Activated CD4-positive, alpha-beta T cell treated with anti-CD3 and anti-CD28 coated beads, Interleukin-2, Interleukin-6, amounts not matched to agents 100 ng/mL and 50 ng/mL, durations not matched to agents 16 hours and 8 hours (primary cell): ENCODE data around the gene ORAI3.

Experiments used
- DNase-seq: peaks from one replicate; pipeline ENCODE4 v3.0.0-alpha.2; 2020

The ORAI3 gene

DNA sequence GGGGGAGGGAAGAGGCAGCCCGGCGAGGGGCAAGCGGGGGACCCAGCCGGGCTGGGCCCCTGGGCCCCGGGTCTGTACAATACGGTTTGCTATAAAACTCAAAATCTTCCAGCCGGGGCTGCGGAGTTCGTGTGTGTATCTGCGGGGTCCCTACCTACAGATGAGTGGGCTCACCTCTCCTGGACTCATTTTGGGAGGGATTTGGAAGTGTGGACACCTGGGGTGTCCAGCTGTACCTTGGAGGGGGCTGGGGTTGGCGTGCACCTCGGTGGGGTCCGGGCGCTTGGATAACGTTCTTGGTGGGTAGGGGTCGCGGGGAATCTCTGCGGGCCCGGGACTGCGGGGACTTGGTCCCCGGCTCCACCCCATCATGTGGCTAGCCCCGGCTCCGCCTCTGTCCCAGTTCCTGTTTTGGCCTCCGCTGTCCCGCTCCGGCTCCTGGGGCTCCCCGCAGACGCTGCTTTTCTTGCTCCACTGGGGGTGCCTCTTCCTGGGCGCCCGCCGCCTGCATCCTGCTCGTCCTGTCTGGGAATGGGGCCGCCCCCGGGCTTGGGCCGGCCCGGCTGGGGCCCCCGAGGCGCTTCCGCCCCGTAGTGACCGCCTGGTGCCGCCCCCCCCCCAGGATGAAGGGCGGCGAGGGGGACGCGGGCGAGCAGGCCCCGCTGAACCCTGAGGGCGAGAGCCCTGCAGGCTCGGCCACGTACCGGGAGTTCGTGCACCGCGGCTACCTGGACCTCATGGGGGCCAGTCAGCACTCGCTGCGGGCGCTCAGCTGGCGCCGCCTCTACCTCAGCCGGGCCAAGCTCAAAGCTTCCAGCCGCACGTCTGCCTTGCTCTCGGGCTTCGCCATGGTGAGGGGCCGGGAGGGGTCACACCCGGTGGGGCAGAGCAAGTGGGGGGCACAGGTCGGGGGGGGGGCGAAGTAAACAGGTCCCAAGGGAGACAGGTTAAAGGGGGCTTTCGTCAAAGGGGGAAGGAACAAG lies at the start of gene ORAI3:
Gene ORAI3, plus strand, starts transcription at position 402 of the 983 bp plus-strand sequence. Its CDS starts 222 bp downstream, at position 624.
- DNase-seq, result peak; percentile 52

GRCh38 chr16:30899794-30900193 lies 49.1 kb upstream of the ORAI3 start:
- no peak for DNase-seq

GRCh38 chr16:30900588-30900987 lies 48.3 kb upstream of the ORAI3 start:
- no peak for DNase-seq

DNA sequence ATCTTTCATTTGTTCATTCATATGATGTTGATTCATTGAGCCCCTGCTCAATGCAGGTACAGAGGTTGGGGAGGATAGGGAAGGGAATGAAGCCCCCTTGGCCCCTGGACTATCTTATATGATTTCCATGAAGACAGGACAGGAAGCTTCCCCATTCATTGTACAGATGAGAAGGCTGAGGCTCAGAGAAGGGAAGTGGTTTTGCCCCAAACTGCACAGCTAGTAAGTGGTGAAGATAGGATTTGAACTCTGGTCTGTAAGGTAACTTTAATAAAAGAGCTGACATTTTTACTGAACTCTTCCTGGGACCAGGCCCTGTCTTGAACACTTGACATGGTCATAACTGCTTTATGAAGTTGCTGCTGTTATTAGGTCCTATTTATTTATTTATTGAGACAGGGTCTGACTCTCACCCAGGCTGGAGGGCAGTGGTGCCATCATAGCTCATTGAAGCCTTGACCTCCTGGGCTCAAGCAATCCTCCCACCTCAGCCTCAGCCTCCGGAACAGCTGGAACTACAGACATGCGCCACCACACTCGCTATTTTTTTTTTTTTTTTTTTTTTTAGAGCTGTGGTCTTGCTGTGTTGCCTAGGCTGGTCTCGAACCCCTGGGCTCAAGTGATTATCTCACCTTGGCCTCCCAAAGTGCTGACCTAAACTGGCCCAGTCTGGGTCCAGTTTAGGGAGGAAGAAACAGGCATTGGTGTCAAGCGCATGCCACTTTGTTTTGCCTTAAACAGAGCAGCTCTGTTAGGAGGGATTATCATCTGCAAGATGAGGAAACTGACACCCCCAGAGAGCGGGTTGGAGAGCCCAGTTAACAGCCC lies 47.5 kb upstream of the ORAI3 start:
- DNase-seq, result peak; percentile 19

DNA sequence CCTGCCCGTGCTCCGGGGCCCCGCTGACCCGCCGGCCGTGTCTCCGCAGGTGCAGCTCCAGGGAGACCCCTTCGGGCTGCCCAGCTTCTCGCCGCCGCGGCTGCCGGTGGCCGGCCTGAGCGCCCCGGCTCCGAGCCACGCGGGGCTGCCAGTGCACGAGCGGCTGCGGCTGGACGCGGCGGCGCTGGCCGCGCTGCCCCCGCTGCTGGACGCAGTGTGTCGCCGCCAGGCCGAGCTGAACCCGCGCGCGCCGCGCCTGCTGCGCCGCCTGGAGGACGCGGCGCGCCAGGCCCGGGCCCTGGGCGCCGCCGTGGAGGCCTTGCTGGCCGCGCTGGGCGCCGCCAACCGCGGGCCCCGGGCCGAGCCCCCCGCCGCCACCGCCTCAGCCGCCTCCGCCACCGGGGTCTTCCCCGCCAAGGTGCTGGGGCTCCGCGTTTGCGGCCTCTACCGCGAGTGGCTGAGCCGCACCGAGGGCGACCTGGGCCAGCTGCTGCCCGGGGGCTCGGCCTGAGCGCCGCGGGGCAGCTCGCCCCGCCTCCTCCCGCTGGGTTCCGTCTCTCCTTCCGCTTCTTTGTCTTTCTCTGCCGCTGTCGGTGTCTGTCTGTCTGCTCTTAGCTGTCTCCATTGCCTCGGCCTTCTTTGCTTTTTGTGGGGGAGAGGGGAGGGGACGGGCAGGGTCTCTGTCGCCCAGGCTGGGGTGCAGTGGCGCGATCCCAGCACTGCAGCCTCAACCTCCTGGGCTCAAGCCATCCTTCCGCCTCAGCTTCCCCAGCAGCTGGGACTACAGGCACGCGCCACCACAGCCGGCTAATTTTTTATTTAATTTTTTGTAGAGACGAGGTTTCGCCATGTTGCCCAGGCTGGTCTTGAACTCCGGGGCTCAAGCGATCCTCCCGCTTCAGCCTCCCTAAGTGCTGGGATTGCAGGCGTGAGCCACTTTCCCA lies 46.6 kb upstream of the ORAI3 start:
- DNase-seq, result peak; percentile 69

- DNase-seq, result peak; percentile 34
Observed at GRCh38 chr16:30903002-30903401, 45.9 kb upstream of the ORAI3 start.

- DNase-seq, result peak; percentile 28
Observed at GRCh38 chr16:30903596-30903995, 45.3 kb upstream of the ORAI3 start.

DNA sequence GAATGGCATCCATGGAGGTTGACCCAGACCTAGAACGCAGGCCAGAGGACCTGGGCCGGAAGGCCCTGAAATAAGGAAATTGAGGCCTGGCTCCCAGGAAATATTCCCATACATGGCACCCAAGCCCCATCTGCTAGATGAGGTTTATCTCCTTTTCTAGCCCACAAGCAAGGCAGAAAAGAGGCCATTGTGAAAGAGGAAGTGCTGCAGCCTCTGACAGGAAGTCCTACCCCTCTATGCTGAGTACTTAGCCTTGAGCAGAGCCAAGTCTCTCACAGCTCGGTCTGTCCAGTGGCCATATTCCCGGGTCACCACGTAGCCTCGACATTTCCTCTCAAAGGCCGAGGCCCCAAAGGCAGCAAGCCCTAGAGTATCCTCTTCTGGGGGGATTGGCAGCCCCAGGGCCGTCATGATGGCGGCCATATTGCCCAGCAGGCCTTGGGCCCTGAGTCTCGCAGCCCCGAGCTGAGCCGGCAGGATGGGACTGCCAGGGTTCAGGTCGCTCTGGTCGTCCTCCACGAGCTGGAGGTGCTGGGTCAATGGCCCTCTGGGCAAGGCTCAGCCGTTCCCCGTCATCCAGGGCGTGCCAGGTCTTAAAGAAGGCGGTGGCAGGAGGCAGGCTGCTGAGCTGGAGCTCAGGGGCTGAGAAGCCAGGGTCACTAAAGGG lies 44.6 kb upstream of the ORAI3 start:
- no peak for DNase-seq

- DNase-seq, result no peak
Observed at GRCh38 chr16:30907064-30907463, 41.8 kb upstream of the ORAI3 start.

DNA sequence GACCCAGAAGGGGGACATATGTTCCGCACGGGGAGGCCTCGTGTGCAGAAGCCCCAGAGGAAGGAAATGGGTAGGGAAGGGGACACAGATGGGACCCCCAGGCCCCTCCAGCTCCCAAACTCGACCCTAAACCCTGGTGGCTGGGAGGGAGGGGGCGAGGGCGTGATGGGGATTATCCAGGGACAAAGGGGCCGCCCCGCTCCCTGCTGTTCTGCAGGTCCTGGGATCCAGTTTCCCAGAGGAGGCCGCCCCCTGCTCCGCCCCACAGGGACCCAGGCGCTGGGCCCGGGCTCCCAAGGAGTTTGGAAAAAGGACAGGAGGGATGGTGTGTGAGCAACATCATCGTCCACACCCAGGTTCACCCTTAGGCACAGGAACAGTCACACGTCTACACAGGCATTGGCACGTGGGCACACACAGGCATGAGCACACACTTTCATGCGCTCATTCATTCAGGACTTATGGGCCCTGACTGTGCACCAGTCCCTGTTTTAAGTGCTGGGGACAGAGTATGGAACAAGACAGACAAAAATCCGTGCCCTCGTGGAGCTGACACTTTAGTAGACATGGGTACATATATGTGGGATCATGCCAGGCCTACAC lies 38.3 kb upstream of the ORAI3 start:
- DNase-seq, result no peak

DNA sequence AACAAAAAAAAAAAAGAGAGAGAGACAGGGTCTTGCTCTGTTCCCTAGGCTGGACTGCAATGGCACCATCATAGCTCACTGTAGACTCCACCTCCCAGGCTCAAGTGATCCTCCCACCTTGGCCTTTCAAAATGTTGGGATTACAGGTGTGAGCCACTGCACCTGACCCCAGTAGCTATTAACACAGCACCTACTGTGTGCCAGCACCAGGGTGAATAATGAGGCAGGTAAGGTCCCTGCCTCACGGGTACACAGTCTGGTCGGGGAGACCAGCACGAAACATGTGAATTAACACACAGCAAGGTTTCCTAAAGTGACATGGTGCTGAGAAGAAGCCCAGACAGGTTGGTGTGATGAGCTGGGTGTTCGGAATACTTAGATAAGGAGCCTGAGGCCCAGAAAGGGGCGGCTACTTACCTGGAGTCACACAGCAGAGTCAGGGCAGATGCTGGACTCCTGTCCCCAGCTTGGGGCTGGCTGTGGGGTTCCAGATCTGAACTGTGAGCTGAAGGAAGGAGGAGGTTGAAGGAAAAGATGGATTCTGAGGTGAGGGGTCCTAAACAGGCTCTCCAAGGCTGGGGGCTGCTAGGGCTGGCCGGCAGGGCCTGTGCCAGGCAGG lies 36.0 kb upstream of the ORAI3 start:
- no peak for DNase-seq

DNA sequence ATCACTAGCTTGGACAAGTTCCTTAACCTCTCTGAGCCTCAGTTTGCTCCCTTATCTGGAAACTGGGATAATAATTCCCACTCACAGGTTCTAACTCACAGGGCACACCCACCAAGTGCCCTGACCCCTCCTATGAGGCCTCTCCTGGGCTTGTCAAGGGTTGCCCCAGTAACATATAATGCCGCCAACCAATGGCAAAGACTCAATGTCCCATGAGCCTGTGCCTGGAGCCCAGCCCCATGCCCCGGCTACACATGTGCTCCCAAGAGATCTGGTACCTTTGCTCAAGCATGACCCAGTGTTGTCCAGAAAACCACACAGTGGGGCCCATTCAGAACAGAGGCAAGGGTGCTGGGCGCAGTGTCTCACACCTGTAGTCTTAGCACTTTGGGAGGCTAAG lies 34.0 kb upstream of the ORAI3 start:
- no peak for DNase-seq

DNA sequence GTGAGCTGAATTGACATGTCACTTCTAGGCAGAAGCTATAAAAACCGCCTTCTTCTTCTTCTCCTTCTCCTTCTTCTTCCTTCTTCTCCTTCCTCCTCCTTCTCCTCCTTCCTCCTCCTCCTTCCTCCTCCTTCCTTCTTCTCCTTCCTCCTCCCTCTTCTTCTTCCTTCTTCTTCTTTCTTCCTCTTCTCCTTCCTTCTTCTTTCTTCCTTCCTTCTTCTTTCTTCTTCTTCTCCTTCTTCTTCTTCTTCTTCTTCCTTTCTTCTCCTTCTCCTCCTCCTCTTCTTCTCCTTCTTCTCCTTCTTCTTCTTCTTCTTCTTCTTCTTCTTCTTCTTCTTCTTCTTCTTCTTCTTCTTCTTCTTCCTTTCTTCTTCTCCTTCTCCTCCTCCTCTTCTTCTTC lies 30.3 kb upstream of the ORAI3 start:
- DNase-seq, result no peak

- DNase-seq, result no peak
Observed at GRCh38 chr16:30920891-30921290, 28.0 kb upstream of the ORAI3 start.

DNA sequence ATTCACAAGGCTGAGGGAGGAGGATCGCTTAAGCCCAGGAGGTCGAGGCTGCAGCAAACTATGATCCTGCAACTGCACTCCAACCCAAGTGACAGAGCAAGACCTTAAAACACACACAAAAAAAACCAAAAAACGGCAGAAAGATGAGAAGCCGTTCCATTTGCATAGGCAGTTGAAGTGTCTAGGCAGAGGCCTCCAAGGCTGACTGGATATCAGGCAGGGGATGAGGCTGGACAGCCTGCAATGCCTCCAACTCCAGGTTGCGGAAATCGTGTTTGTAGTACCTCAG lies 27.5 kb upstream of the ORAI3 start:
- DNase-seq, result no peak

- peak; percentile 91 for DNase-seq
Observed at GRCh38 chr16:30921748-30922419, 27.0 kb upstream of the ORAI3 start.

- DNase-seq, result peak; percentile 100
Observed at GRCh38 chr16:30922420-30922959, 26.4 kb upstream of the ORAI3 start.

DNA sequence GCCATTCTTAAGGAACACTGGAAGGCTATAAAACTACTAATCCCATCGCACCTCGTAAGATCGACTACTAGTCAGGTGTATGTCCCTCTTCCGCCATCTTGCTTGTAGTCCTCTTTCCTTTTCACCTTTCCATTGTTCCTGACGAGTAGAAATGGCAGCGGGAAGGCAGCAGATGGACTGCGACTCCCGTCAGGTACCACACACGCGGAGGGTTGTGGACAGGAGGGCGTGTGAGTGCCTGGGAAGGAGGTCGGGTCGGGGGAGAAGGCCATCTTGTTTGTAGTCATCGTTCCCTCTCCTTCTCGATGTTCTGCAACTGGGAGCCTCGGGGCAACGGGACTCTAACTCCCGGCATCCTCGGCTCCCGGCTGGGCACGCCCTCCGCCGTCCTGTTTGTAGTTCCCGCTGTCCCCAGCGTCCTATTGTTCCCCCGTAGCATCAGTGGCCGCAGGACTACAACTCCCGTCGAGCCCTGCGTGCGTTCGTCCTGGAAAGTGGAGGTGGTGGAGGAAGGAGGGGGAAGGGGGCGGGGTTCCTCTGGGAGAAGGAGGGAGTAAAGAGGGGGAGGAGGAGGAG lies 25.8 kb upstream of the ORAI3 start:
- DNase-seq, result peak; percentile 99

- DNase-seq, result no peak
Observed at GRCh38 chr16:30923554-30924075, 25.3 kb upstream of the ORAI3 start, which contains the start of gene FBXL19. Gene FBXL19 (plus strand): TSS chr16:30923572. CDS start chr16:30925755, 2,183 bp downstream.
